Upper lobe of right lung (tissue), 1 donor: Measurements from ENCODE around the gene LPGAT1. TPM values are rescaled to one million over a fixed set of nuclear protein-coding genes. Genes with fewer than 3 reads are reported as not detected.

ENCODE experiments used
- ATAC-seq: fragments of 200-7000 bp; cut with Tn5 transposase; one replicate; pipeline ENCODE4 v1.9.1; 2020; ENCODE audit warnings: mild to moderate bottlenecking, moderate library complexity
- DNase-seq: peaks from one replicate; pipeline ENCODE4 v3.0.0-alpha.2; 2020
- H3K27ac ChIP-seq: fragments of 200-600 bp; one replicate; pipeline ENCODE4 v1.8.0; 2022
- H3K27me3 ChIP-seq: fragments of 200-600 bp; one replicate; pipeline ENCODE4 v1.8.0; 2022; ENCODE audit warnings: mild to moderate bottlenecking
- H3K36me3 ChIP-seq: fragments of 200-600 bp; one replicate; pipeline ENCODE4 v1.8.0; 2022
- H3K4me1 ChIP-seq: fragments of 200-600 bp; one replicate; pipeline ENCODE4 v1.8.0; 2022
- H3K4me3 ChIP-seq: fragments of 200-600 bp; one replicate; pipeline ENCODE4 v1.8.0; 2022; ENCODE audit warnings: mild to moderate bottlenecking
- H3K9me3 ChIP-seq: fragments of 200-600 bp; one replicate; pipeline ENCODE4 v1.8.0; 2022
- CTCF ChIP-seq: fragments of 200-600 bp; IDR thresholded peaks from one replicate; pipeline ENCODE4 v1.8.0; 2022; ENCODE audit warnings: antibody characterized with exemption
- intact Hi-C: fragments of 100-400 bp; cut with DNase I; formaldehyde crosslinking; loops from one replicate; pipeline ENCODE4 v1.11.0; 2022
- total RNA-seq: library from RNA; stranded (reverse); fragmentation: NEBNext Ultra II Directional; extraction: Animal tissue kit (Norgen Biotek cat#: 25700); gene quantifications from one replicate; pipeline ENCODE4 v1.2.1, GENCODE V29; 2021
- donor health status: DM: no; HTN: yes; CAD: no; lungs with severe emphysema.

LPGAT1 gene
- total RNA-seq, 1 donor from 2014 or later: 34.5 TPM

- Histone ChIP-seq H3K4me3 (no peak overlapping the region), H3K36me3 (peaks cover 28% of the 10 kb centered on the region), H3K4me1 (no peaks in the 10 kb centered on the region), H3K27me3 (no peaks in the 10 kb centered on the region), H3K27ac (no peak overlapping the region), H3K9me3 (no peaks in the 10 kb centered on the region)
- no peak for TF ChIP-seq CTCF
- ATAC-seq (no peak), DNase-seq (no peak)
- intact Hi-C loops: no loop called here
Observed at GRCh38 chr1:211750599-211750998, 80.0 kb downstream of the LPGAT1 start.

- no peak for TF ChIP-seq CTCF
- no peak for ATAC-seq
- no peak for DNase-seq
- no peak overlapping the region for H3K27ac ChIP-seq
- H3K4me1 ChIP-seq: no peaks in the 10 kb centered on the region
- H3K36me3 ChIP-seq: peaks cover 28% of the 10 kb centered on the region
- no peak overlapping the region for H3K4me3 ChIP-seq
- no peaks in the 10 kb centered on the region for H3K9me3 ChIP-seq
- no peaks in the 10 kb centered on the region for H3K27me3 ChIP-seq
- intact Hi-C loops: no loop called here
Observed at GRCh38 chr1:211749251-211749650, 81.3 kb downstream of the LPGAT1 start.

- Histone ChIP-seq H3K27ac (no peak overlapping the region), H3K36me3 (peaks cover 28% of the 10 kb centered on the region), H3K4me3 (no peak overlapping the region), H3K9me3 (no peaks in the 10 kb centered on the region), H3K27me3 (no peaks in the 10 kb centered on the region), H3K4me1 (no peaks in the 10 kb centered on the region)
- intact Hi-C loops: no loop called here
- no peak for ATAC-seq
- DNase-seq: no peak
- no peak for TF ChIP-seq CTCF
Observed at GRCh38 chr1:211748810-211749209, 81.8 kb downstream of the LPGAT1 start.

- H3K27me3 ChIP-seq: no peaks in the 10 kb centered on the region
- no peaks in the 10 kb centered on the region for H3K4me1 ChIP-seq
- TF ChIP-seq CTCF: no peak
- H3K4me3 ChIP-seq: no peak overlapping the region
- no peak for DNase-seq
- H3K9me3 ChIP-seq: no peaks in the 10 kb centered on the region
- intact Hi-C loops: no loop called here
- ATAC-seq: no peak
- H3K36me3 ChIP-seq: no peaks in the 10 kb centered on the region
- no peak overlapping the region for H3K27ac ChIP-seq
Observed at GRCh38 chr1:211742889-211743529, 87.6 kb downstream of the LPGAT1 start.

- no peaks in the 10 kb centered on the region for H3K4me1 ChIP-seq
- intact Hi-C loops: no loop called here
- no peaks in the 10 kb centered on the region for H3K9me3 ChIP-seq
- no peak for TF ChIP-seq CTCF
- H3K27me3 ChIP-seq: no peaks in the 10 kb centered on the region
- H3K36me3 ChIP-seq: no peaks in the 10 kb centered on the region
- DNase-seq: no peak
- H3K27ac ChIP-seq: no peak overlapping the region
- ATAC-seq: no peak
- no peak overlapping the region for H3K4me3 ChIP-seq
Observed at GRCh38 chr1:211742272-211742671, 88.3 kb downstream of the LPGAT1 start.

GRCh38 chr1:211741788-211742187 lies 88.8 kb downstream of the LPGAT1 start:
- no peak for TF ChIP-seq CTCF
- ATAC-seq (no peak), DNase-seq (no peak)
- no peaks in the 10 kb centered on the region for H3K27me3 ChIP-seq
- H3K9me3 ChIP-seq: no peaks in the 10 kb centered on the region
- no peak overlapping the region for H3K4me3 ChIP-seq
- no peak overlapping the region for H3K27ac ChIP-seq
- H3K4me1 ChIP-seq: no peaks in the 10 kb centered on the region
- no peaks in the 10 kb centered on the region for H3K36me3 ChIP-seq
- intact Hi-C loops: no loop called here
